ENCODE data around the gene JARID2.

JARID2 gene

DNA sequence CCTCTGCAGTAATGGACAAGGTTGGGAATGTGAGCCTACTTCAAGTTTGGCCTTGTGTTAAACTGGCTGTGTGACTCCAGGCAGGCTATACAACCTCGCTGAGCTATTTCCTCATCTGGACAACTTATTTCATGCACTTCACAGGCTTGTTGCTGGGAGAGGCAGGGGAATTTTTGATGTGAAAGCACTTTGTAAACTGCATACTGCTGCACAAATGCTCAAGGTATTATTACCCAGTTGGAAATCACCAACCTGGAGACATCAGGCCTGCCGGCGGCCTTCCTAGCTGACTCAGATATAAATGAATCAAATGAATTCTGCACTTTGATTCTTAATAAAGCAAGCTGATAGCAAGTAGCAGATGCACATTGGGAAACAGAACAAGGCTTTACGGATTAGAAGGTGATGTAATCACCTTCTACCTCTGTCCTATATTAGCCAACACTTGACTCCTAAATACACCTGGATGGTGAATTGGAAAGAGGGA lies 10.1 kb downstream of the JARID2 start:
- Histone ChIP-seq H3K9me3 (ENCODE audit: control insufficient read depth, insufficient read depth, low read depth, low read length) (no peaks in the 10 kb centered on the region), H3K4me3 (ENCODE audit: low read depth, low read length) (no peak overlapping the region), H3K27ac (ENCODE audit: extremely low read depth, low read depth, low read length) (no peak overlapping the region), H3K36me3 (ENCODE audit: control insufficient read depth in 2 of 2, insufficient read depth in 1 of 2, low read length in 2 of 2) (no peaks in the 10 kb centered on the region; a peak in 1 of 3 replicates), H3K4me1 (ENCODE audit: control insufficient read depth, insufficient read depth, low read length) (peaks cover 60% of the 10 kb centered on the region)
- ChIA-PET POLR2A (no interaction called here), CTCF (interaction anchor here (0.6 to 1.2 kb wide), 3 partner anchors 61 to 192 kb away, joined by 3 to 4 read pairs (median 4); no protein-coding TSS in a partner anchor)
- peak; percentile 54; the same call in 1 of the 2 replicates for TF ChIP-seq ATF2 (tag by site-specific recombination; IDR thresholded peaks at IDR 0.05; ENCODE audit: low read depth)
- no peak for TF ChIP-seq ZNF121 (tag by site-specific recombination; IDR thresholded peaks at IDR 0.05)

GRCh38 chr6:15256538-15257271 lies 10.8 kb downstream of the JARID2 start:
- H3K4me3 ChIP-seq (ENCODE audit: low read depth, low read length), result no peak overlapping the region
- H3K9me3 ChIP-seq (ENCODE audit: control insufficient read depth, insufficient read depth, low read depth, low read length), result no peaks in the 10 kb centered on the region
- H3K27ac ChIP-seq (ENCODE audit: extremely low read depth, low read depth, low read length), result no peak overlapping the region
- TF ChIP-seq ZBTB20 (tag by site-specific recombination; IDR thresholded peaks at IDR 0.05) (peak; percentile 77), PRDM6 (tag by site-specific recombination; IDR thresholded peaks at IDR 0.05) (no peak)
- H3K4me1 ChIP-seq (ENCODE audit: control insufficient read depth, insufficient read depth, low read length), result peaks cover 67% of the 10 kb centered on the region
- ChIA-PET CTCF (interaction anchor here (0.6 kb wide), 1 partner anchor 193 kb away, joined by 3 read pairs; no protein-coding TSS in a partner anchor), POLR2A (no interaction called here)
- H3K36me3 ChIP-seq (ENCODE audit: control insufficient read depth in 2 of 2, insufficient read depth in 1 of 2, low read length in 2 of 2), result no peaks in the 10 kb centered on the region; a peak in 1 of 3 replicates

GRCh38 chr6:15257357-15258132 lies 11.7 kb downstream of the JARID2 start:
- Histone ChIP-seq H3K4me3 (ENCODE audit: low read depth, low read length) (no peak overlapping the region), H3K36me3 (ENCODE audit: control insufficient read depth in 2 of 2, insufficient read depth in 1 of 2, low read length in 2 of 2) (no peaks in the 10 kb centered on the region; a peak in 1 of 3 replicates), H3K9me3 (ENCODE audit: control insufficient read depth, insufficient read depth, low read depth, low read length) (no peaks in the 10 kb centered on the region), H3K4me1 (ENCODE audit: control insufficient read depth, insufficient read depth, low read length) (peaks cover 67% of the 10 kb centered on the region), H3K27ac (ENCODE audit: extremely low read depth, low read depth, low read length) (no peak overlapping the region)
- ChIA-PET CTCF (no interaction called here), POLR2A (interaction anchor here (0.5 kb wide), 1 partner anchor 297 kb away, joined by 11 read pairs; no protein-coding TSS in a partner anchor)
- TF ChIP-seq SCRT2 (tag by site-specific recombination; IDR thresholded peaks at IDR 0.05), result no peak
- TF ChIP-seq PRDM6 (tag by site-specific recombination; IDR thresholded peaks at IDR 0.05), result peak; percentile 81

- H3K4me3 ChIP-seq (ENCODE audit: low read depth, low read length), result no peak overlapping the region
- H3K4me1 ChIP-seq (ENCODE audit: control insufficient read depth, insufficient read depth, low read length), result peaks cover 59% of the 10 kb centered on the region
- ChIA-PET POLR2A (interaction anchor here (0.9 kb wide), 1 partner anchor 140 kb away, joined by 3 read pairs; no protein-coding TSS in a partner anchor), CTCF (interaction anchor here (0.9 to 1.4 kb wide), 2 partner anchors 131 to 204 kb away, joined by 3 read pairs; no protein-coding TSS in a partner anchor)
- no peaks in the 10 kb centered on the region for H3K9me3 ChIP-seq (ENCODE audit: control insufficient read depth, insufficient read depth, low read depth, low read length)
- peak overlapping the region; percentile 56; the same call in 1 of the 2 replicates for H3K27ac ChIP-seq (ENCODE audit: extremely low read depth, low read depth, low read length)
- H3K36me3 ChIP-seq (ENCODE audit: control insufficient read depth in 2 of 2, insufficient read depth in 1 of 2, low read length in 2 of 2), result no peaks in the 10 kb centered on the region; a peak in 1 of 3 replicates
- TF ChIP-seq ZNF837 (tag by site-specific recombination; IDR thresholded peaks at IDR 0.05) (no peak), ZNF248 (tag by site-specific recombination; IDR thresholded peaks at IDR 0.05) (no peak), ZNF19 (tag by site-specific recombination; IDR thresholded peaks at IDR 0.05; ENCODE audit: low read depth) (no peak), ZNF354C (tag by site-specific recombination; IDR thresholded peaks at IDR 0.05; ENCODE audit: borderline replicate concordance, low read depth) (no peak), ZNF830 (tag by site-specific recombination; IDR thresholded peaks at IDR 0.05; ENCODE audit: low read depth) (no peak), ZNF701 (tag by site-specific recombination; IDR thresholded peaks at IDR 0.05) (no peak), ZIC2 (tag by site-specific recombination; IDR thresholded peaks at IDR 0.05) (no peak), ZSCAN23 (tag by site-specific recombination; IDR thresholded peaks at IDR 0.05) (no peak), ZNF677 (tag by site-specific recombination; IDR thresholded peaks at IDR 0.05) (no peak), ZNF571 (tag by site-specific recombination; IDR thresholded peaks at IDR 0.05) (no peak)
- TF ChIP-seq, protein P1, sequence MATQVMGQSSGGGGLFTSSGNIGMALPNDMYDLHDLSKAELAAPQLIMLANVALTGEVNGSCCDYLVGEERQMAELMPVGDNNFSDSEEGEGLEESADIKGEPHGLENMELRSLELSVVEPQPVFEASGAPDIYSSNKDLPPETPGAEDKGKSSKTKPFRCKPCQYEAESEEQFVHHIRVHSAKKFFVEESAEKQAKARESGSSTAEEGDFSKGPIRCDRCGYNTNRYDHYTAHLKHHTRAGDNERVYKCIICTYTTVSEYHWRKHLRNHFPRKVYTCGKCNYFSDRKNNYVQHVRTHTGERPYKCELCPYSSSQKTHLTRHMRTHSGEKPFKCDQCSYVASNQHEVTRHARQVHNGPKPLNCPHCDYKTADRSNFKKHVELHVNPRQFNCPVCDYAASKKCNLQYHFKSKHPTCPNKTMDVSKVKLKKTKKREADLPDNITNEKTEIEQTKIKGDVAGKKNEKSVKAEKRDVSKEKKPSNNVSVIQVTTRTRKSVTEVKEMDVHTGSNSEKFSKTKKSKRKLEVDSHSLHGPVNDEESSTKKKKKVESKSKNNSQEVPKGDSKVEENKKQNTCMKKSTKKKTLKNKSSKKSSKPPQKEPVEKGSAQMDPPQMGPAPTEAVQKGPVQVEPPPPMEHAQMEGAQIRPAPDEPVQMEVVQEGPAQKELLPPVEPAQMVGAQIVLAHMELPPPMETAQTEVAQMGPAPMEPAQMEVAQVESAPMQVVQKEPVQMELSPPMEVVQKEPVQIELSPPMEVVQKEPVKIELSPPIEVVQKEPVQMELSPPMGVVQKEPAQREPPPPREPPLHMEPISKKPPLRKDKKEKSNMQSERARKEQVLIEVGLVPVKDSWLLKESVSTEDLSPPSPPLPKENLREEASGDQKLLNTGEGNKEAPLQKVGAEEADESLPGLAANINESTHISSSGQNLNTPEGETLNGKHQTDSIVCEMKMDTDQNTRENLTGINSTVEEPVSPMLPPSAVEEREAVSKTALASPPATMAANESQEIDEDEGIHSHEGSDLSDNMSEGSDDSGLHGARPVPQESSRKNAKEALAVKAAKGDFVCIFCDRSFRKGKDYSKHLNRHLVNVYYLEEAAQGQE (tag by site-specific recombination; IDR thresholded peaks at IDR 0.05), result no peak
Observed at GRCh38 chr6:15259766-15260098, 13.9 kb downstream of the JARID2 start.
